ENCODE results near the gene MAP3K19. TPM values are rescaled to one million over a fixed set of nuclear protein-coding genes. Genes with fewer than 3 reads are reported as not detected.
"Not testable (repeated sequence)": the region's sequence is repeated elsewhere in the genome, so short reads cannot be mapped to it uniquely, and the experiment has no call there.

MAP3K19 gene
- total RNA-seq, 1 donor from 2014 or later = not detected

DNA sequence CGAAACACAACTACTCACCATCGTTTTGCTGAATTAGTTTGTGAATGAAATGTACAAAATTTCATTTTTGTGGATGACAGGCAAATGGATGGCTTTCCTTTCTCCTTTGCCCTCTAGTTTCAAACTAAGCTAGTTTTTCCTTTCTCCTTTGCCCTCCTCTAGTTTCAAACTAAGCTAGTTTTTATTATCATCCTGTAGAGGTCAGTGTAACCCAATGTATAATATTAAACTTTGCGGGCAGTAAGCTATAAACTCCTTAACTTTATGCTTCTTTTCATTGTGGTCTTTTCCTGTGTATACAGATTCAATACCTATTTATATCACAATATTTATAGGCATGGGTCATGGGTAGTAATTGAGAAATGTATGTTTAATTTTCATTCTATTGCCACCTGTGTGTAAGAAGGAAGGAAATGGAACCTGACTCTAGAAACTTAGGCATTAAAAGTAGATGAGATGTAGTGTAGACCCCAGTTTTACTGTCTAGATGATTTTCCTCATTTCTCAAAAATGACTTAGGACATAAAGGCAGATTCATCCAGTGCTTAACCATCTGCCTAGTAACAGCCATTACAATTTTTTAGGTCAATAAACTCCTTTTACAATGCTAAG, 58.1 kb downstream of the MAP3K19 start:
- DNase-seq (ENCODE audit: low spot score) = no peak

GRCh38 chr2:134985061-134985460, 62.2 kb downstream of the MAP3K19 start:
- no peak for DNase-seq (ENCODE audit: low spot score)

- no peak for DNase-seq (ENCODE audit: low spot score)
Measured at GRCh38 chr2:134982603-134983002, 64.6 kb downstream of the MAP3K19 start.

DNA sequence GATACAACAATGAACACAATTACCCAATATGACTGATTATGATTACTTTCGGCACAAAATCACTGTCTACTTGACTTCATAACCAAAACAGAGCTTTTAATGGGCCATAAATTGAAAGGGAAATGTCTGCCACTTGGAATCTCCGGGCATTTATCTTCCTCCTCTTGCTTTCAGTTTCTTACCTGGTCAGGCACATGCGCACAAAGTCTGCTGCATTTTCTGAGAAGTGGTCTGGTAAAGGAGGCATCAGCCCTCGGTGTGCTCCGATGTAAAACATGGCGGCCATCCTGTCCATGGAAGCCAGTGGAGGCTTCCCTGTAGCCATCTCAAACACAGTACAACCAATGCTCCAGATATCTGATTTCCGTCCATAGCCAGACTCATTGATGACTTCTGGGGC, 66.6 kb downstream of the MAP3K19 start:
- no peak for DNase-seq (ENCODE audit: low spot score)

DNA sequence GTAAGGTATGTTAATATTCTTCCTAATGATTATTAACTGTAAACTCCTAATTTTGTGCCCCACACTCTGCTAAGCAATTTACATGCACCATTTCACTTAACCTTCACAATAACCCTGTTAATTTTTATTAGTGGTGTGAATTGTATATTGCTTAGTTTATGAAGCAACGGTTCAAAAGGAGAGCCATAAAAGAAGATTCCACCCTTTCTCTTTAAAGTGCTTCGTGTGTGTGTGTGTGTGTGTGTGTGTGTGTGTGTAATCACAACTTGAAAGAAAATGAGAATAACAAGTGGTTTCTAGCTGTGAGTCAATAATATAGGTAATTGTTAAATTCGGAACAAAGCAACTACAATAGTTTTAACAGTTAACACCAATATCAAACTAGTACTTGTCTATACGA, 68.0 kb downstream of the MAP3K19 start:
- DNase-seq (ENCODE audit: low spot score) = no peak

GRCh38 chr2:134977104-134977503, 70.1 kb downstream of the MAP3K19 start:
- DNase-seq (ENCODE audit: low spot score) = not testable (repeated sequence)

- no peak for DNase-seq (ENCODE audit: low spot score)
Measured at GRCh38 chr2:134976074-134976702, 71.1 kb downstream of the MAP3K19 start.

DNA sequence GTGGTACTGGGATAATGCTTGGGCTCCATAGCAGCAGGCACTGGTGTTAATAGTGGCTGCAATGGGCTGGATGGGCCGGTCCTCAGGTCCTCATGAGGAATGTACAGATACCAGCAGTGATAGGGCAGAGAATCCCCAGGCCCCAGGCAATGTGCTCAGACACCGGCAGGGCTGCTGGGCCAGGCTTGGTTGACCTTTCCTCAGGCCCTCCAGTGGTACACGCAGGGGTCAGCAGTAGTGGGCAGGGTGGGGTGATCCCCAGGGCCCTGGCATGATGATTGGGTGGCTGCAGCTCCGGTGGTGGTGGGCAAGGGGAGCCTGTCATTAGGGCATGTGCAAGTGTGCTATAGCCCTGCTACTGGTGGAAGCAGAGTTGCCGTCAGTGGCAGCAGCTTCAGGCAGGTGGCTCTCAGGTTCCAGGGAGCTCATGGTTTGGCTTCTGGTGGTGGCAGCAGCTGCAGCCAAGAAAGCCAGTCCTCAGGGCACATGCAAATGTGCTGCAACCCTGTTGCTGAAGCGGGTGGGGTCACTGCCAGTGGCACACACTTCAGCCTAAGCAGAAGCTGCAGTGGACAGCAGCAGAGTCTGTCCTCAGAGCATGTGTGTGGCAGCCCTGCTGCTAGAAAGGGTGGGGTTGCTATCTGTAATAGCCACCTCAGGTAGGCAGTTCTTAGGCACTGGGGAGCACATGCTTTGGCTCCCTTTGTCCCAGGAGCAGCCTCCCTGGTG, 71.8 kb downstream of the MAP3K19 start:
- no peak for DNase-seq (ENCODE audit: low spot score)

DNA sequence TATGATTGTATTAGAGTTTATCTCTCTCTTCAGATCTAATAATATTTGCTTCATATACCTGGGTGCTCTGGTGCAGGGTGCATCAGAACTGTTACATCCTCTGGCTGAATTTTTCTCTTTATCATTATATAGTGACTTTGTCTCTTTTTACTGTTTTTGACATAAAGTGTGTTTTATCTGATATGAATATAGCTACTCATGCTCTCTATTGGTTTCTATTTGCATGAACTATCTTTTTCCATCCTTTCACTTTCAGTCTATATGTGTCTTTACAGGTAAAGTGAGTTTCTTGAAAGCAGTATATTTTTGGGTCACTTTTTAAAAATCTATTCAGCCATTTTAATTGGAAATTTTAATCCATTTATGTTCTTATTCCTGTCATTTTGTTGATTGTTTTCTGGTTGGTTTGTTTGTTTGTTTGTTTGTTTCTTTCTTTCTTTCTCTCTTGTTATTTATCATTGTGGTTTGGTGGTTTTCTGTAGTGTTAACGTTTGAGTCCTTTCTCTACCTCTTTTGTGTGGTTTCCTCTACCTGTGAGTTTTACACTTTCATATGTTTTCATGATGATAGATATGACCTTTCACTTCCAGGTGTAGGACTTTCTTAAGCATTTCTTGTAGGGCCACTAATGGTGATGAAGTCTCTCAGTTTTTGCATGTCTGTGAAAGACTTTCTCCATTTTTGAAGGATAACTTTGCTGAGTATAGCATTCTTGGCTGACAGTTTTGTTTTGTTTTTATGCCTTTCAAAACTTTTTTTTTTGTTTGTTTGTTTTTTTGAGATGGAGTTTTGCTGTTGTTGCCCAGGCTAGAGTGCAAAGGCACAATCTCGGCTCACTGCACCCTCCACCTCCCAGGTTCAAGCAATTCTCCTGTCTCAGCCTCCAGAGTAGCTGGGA, 73.8 kb downstream of the MAP3K19 start:
- no peak for DNase-seq (ENCODE audit: low spot score)

DNA sequence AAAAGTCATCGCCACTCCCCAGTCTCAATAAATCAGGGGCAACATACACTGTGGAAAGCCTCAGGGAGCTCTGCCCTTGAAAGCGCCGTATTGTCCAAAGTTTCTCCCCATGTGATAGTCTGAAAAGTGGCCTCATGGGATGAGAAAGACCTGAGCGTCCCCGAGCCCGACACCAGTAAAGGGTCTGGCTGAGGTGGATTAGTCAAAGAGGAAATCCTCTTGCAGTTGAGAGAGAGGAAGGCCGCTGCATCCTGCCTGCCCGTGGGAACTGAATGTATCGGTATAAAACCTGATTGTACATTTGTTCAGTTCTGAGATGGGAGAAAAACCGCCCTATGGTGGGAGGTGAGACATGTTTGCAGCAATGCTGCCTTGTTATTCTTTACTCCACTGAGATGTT, 80.1 kb downstream of the MAP3K19 start:
- not testable (repeated sequence) for DNase-seq (ENCODE audit: low spot score)

- DNase-seq (ENCODE audit: low spot score) = no peak
Measured at GRCh38 chr2:134957477-134957876, 89.8 kb downstream of the MAP3K19 start.

DNA sequence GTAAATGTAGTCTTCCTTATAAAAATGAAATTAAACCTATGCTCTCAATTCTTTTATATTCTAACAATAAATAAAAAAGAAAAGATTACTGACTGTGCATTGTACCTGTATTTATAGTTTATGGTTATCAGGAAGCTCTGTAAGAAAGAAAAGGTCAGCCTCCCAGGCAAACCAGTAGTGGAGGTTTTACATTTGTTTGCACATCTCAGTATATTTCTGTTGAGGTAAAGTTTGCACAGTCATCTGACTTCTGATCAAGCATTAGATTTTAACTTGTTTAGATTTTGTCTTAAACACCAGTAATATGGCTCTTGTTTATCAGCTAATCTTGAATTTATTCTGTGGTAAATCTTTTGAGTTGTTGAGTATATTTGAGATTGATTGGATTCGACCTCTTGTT, 91.5 kb downstream of the MAP3K19 start:
- no peak for DNase-seq (ENCODE audit: low spot score)

- no peak for DNase-seq (ENCODE audit: low spot score)
Measured at GRCh38 chr2:134954065-134954464, 93.2 kb downstream of the MAP3K19 start.

GRCh38 chr2:134952608-134953007, 94.6 kb downstream of the MAP3K19 start:
- no peak for DNase-seq (ENCODE audit: low spot score)

- no peak for DNase-seq (ENCODE audit: low spot score)
Measured at GRCh38 chr2:134950886-134951285, 96.4 kb downstream of the MAP3K19 start.

DNA sequence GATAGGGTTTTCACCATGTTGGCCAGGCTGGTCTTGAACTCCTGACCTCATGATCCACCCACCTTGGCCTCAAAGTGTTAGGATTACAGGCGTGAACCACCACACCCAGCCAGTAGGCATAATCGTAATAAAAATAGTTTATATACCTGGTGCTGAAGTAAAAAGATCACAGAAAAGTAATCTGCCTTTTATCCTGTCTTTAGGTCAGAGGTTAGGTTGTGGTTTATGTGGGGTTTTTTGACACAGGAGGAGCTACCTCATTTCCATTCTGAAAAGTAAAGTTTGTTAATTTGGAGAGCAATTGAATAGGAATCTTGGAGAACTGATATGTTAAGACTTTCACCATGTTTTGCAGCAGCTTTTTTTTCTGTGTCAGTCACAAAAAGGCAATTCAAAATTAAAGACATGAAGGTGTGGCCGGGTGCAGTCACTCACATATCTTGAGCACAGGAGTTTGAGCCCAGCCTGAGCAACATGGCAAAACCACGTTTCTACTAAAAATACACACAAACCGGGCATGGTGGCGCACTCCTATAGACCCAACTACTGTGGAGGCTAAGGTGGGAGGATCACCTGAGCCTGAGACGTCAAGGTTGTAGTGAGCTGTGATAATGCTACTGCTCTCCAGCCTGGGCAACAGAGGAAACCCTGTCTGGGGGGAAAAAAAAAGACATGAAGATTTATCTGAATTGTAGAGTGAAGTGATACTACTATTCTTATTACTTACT, 97.1 kb downstream of the MAP3K19 start:
- DNase-seq (ENCODE audit: low spot score) = no peak

GRCh38 chr2:134946073-134946472, 101.2 kb downstream of the MAP3K19 start:
- no peak for DNase-seq (ENCODE audit: low spot score)

- DNase-seq (ENCODE audit: low spot score) = no peak
Measured at GRCh38 chr2:134944975-134945374, 102.3 kb downstream of the MAP3K19 start.

DNA sequence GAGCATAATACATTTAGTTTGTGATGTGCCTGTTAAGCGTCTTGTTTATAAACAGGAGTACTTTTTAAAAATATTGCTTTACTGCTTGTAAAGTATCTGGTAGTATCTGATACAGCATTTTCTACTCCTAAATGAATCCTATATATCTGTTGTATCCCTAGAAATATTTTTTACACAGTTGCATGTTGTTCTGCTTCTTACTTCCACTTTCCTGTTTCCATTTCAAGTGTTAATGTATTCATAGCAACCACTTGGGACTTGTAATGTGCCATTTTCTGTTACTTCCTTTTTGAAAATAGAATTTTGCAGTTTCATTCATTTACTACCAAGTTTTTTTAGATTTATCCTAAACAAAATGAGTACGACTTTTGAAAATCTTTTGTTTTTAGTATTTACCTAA, 103.7 kb downstream of the MAP3K19 start:
- no peak for DNase-seq (ENCODE audit: low spot score)

GRCh38 chr2:134936691-134937090, 110.6 kb downstream of the MAP3K19 start:
- DNase-seq (ENCODE audit: low spot score) = no peak

GRCh38 chr2:134934641-134935040, 112.6 kb downstream of the MAP3K19 start:
- DNase-seq (ENCODE audit: low spot score) = no peak

All from mesenteric fat pad (tissue), 1 donor.